GM19238 (cell line): ENCODE results near the gene MXD4.
A peak's percentile ranks its signal among the peaks of the same experiment; 100 is the strongest.

Source experiments
- DNase-seq: peaks from one replicate; pipeline ENCODE4 v3.0.0; 2011; ENCODE audit warnings: low spot score; ENCODE audit not compliant: insufficient read length

The MXD4 gene

DNA sequence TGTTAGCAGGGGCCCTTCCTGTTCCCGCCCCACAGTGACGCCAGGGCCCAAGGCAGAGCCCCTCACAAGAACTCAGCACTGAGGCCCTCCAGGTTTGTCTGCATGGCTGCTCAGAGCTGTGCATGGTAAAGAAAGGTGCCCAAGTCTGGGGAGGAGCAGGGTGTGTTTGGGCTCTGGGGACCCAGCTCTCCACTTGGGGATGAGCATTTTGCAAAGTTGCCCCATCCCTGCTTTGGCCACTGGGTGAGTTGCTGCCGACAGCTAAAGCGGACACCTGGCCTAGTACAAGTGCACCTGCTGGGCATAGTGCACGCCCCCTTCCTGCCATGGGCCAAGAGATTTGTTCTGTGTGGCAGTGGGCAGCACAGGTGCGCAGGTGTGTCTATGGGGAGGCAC, 2.0 kb upstream of the MXD4 start:
- no peak for DNase-seq

DNA sequence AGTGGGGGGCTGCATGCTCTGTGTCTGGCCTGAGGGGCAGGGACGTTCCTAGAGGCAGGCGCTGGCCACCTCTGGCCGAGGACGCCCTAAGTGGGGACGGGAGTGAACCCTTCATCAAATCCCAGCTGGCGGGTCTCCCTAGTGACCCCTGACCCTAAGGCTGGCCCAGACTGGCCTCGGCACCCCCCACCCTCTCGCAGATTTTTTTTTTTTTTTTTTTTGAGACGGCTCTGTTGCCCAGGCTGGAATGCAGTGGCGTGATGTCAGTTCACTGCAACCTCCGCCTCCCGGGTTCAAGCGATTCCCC, 988 bp upstream of the MXD4 start:
- no peak for DNase-seq

DNA sequence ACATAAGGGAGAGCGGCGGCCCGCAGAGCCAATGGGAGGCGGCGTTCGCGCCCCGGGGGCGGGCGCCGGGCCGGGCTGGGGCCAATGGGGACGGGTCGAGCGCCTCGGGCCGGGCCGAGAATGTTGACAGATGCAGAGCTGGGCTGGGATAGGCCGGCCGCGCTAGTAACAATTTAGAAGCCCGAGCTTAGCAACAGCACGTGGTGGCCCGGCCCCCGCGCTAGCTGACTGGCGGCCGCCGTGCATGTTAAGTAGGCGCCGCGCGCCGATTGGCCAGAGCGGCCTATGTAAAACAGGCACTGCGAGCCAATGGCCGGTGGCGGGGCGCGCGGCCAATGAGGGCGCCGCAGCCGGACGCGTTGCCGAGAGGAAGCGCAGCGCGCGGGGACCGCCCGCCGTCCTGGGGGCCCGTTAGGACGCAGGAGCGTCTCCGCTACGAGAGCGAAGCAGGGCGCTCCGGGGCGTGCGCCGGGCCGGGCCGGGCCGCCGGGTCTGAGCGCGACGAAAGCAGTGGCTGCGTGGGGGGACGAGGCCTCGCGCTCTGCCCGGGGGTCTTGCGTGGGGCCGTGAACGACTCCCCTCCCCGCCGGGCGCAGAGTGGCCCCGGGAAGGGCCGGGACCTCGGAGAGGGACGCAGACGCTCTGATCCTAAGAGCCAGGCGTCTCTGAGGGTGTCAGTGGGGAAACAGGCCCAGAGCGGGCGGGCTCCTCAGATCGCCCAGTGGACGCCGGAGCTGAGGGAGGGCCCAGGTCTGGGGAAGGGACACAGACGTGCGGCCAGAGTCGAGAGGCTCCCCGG, 435 bp upstream of the MXD4 start:
- peak; percentile 99 for DNase-seq

DNA sequence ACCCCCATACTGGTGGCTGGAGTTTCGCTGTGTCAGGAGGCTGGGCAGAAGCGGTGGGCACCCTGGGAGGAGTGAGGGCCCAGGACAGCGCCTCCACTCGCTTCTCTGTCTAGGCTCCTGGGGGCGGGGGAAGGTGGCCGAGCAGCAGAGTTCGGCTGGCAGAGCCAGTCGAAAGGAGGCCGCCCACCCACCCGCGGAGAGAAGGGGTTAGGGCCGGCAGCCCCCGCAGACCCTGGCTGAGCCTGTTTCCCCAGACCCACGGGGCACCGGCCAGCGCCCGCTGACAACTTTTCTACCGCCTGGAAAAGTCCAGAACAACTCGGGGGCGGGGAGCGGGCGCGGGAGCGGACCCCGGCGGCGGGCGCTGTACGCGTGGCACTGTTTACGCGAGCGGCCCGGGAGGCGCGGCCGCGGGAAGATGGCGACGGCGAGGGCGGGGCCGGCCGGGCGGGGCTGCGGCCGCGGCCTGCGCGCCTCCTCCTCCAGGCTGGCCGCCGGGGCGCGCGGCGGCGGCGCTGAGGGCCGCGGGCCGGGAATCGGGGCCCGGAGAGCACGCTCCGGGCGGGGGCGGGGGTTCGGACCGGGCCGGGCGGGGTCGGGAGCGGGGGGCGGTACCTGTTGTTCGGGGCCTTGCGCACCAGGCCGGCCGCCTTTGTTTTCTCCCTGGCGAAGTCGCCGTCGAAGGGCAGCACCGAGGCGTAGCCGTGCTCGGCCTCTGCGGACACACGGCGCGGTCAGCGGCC, 628 bp downstream of the MXD4 start:
- peak; percentile 62 for DNase-seq

- DNase-seq, result no peak
These were observed 1.4 kb downstream of the MXD4 start for GRCh38 chr4:2260344-2261109.

DNA sequence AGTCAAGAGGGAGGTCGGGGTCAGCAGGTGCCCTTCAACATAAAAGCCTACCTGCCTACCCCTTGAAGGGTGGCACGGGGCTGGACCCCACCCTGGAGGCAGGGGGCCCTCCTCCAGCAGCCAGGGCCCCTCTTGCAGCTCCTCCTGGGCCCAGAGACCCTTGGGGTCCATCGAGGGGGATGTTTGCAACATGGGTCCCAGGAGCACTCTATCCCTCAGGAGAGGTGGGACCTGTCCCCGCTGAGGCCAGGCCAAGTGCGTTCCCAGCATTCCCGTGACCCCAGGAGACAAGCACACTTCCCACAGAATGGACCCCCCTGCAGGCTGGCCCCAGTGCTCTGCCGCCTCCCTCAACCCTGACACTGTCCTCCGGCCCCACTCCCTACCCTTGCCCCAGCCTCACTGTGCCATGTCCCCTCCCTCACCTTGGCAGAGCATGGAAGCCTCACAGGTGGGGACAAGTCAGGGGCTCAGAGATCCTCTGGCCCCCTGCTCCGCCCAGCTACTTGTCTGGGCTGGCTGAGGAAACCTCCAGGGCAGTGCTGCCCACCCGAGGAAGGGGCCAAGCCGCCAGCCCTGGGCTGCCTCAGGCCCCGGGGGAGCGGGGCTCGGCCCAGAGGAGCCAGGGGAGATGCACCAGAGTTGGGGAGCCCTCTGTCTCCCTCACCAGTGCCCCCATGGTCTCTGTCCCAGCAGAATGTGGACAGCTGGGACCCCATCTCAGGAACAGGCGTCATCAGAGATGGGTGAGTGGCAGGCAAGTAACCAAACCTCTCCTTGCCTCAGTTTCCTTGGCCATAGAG, 2.2 kb downstream of the MXD4 start:
- no peak for DNase-seq

GRCh38 chr4:2259036-2259540, 2.8 kb downstream of the MXD4 start:
- no peak for DNase-seq

DNA sequence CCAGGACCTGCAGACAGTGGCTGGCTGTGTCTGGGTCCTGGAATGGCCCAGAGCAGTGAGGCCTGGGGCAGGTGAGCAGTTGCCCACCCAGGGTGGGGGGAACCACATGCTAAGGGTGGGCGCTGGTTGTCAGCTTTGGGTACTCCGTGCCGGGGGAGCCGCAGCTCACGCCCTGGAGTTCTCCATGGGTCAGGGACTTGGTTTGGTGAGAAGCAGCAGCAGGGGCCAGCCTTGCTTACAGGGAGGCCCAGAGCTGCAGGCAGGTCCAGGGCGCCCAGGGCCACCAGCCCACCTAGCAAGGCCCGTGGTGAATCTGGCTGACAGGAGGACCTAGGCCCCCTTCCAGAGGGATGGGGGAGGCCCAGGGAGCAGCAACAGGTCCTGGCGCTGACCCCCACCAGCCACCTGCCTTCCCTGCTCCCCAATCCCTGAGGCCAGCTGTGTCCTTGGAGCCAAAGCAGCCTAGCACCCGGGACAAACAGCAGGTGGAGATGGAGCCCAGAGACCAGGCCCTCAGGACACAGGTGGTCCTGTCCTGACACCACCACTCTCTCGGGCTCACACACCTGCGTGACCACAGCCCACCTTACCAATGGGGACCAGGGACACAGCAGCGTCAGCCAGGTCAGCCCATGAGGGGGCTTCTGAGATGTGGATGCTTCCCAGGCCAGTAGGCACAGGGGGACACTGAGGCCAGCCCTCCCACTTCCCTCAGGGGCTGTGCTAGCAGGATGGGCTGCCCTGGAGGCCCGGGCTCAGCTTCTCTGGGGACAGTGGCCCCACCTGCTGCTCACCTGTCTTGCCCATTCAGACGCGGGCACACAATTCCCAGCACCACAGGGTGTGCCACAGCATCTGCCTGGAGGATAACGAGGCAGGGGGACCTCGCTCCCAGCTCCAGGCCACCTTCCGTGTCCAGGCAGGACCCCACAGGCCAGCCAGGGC, 3.5 kb downstream of the MXD4 start:
- DNase-seq, result no peak

DNA sequence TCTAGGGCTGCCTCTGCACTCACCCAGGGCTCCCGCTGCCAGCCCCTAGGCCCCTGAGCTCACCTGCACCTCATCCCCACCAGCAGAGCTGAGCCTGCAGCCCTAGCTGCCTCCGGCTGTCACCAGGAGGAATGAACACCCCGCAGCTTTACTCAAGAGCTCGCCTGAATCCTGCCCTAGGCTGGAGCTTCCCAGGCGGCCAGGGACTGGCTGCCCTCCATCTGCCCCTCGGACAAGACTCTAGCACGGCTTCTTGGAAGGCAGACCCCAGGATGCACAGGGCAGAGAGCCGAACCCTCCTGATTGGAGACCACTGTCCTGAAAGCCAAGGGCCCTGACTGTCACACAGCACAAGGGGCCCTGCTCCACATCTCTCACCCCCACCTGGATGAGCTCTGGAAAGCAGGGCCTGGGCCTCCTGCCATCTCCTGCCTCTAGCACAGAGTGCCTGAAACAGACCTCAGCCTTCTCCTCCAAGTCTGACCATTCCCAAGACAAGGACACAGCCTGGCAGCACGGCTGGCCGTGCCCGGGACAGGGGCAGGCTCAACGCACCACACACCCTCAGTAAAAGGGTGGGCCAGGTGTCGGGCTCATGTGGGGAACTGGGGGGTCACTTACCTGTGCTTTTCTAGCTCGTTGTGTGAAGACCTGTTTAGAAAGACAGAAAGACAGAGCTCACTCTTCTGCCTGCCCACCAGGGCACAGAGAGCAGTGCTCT, 4.4 kb downstream of the MXD4 start:
- no peak for DNase-seq

DNA sequence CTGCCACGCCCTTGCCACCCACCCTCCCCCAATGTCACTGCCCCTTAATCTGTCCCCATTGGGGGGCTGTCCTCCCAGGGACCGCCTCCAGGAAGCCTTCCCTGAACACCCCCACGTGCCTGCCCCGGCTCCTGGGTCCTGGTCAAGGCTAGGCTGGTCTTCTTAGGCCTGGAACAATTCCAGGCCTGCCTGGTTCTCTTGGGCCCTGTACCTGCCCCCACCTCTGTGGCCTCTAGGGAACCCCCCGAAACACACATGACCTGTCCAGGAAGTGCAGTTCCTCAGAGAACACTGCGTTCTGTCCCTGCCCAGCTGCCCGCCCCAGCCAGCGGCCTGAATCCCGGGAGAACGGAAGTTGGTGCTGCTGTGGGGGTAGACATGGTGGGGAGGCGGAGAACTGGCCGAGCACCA, 5.1 kb downstream of the MXD4 start:
- no peak for DNase-seq

DNA sequence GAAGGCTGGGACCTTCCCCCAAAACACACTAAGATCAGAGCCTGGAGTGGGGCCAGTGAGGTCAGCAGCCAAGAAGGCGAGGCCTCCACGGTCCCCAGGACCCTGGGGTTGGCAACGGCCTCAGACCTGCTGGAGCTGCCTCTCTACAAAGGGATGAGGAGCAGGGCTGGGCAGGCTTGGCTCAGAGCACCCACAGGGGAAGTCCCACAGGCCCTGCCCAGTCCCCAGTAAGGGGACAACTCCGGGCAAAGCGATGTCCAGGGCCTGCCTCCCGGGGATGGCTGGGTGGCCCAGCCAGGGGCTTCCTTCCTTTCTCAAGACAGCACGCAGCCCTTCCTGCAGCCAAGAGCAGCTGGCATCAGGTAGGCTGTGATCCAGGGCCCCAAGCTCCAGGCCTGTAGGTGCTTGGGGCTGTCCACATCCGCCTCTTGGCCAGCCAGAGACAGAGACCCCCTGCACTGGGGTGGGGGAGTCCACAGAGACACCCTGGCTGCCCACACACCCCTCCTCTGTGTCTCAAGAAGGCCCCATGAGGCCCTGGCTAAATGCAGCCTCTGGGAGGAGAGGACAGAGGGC, 5.7 kb downstream of the MXD4 start:
- no peak for DNase-seq

- no peak for DNase-seq
These were observed 6.3 kb downstream of the MXD4 start for GRCh38 chr4:2255501-2256155.

DNA sequence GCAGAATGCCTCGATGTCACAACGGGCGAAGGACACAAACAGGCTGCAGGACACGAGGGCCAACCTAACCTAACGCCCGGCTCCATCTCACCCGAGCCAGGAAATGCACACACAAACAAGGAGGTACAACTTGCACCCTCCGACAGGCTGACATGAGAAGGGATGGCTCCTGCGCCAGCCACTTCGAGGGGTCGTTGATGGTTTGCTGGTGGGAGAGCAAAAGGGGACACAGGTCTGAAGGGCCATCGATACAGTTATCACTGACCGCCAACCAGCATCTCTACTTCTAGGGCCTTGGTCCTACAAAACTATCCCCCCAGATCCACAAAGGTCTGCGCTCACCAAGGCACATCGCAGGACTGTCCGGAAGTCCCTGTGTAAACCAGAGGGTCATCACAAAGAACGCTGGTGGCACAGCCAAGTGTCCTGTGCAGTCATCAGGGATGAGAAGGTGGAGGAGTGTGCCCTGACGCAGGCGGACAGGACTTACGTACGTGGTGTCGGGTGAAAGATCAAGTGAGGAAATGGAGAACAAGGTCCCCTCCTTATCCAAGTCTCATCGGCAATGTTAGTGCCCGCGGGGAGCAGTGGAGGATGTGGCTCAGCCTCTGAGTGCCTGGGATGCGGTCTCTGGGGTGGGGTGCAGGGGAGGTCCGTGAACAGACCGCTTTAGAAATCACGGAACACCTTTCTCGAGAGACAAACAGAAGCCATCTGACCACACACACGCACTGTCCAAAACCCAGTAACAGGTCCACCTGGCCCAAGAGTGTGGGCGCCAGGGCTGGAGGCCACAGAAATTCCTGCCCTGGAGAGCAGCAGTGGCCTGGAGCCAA, 7.0 kb downstream of the MXD4 start:
- DNase-seq, result no peak

GRCh38 chr4:2253160-2254084, 8.5 kb downstream of the MXD4 start:
- no peak for DNase-seq

- DNase-seq, result peak; percentile 3
These were observed 9.3 kb downstream of the MXD4 start for GRCh38 chr4:2252530-2253091.

- peak; percentile 0 for DNase-seq
These were observed 9.9 kb downstream of the MXD4 start for GRCh38 chr4:2251795-2252529.
